ENCODE data around the gene HCK. TPM values are rescaled to one million over a fixed set of nuclear protein-coding genes. Genes with fewer than 3 reads are reported as not detected.

Gene HCK
- polyA plus RNA-seq, 2 of the 4 experiments (the other 2 are of a cell fraction) = 0.06 TPM; not detected in 1

GRCh38 chr20:32108814-32109391 is 56.9 kb downstream of the HCK start:
- WGBS (ENCODE audit: missing lambda C conversion rate) = 38% methylated on average over 5 of the region's 5 CpGs
- peak overlapping the region; percentile 93; the same call in 2 of the 3 replicates for H3K4me2 ChIP-seq
- ATAC-seq = no peak
- H3K27ac ChIP-seq = peak overlapping the region; percentile 98 to 99
- CTCF ChIA-PET = interaction anchor here (0.9 to 1.9 kb wide), 3 partner anchors 10 to 19 kb away, joined by 3 to 5 read pairs (median 4); no protein-coding TSS in a partner anchor
- TF ChIP-seq HOXB5 (CRISPR knock-in tag; IDR thresholded peaks at IDR 0.05) (no peak), HDAC2 (IDR thresholded peaks at IDR 0.05) (peak; percentile 46; the same call in 1 of the 2 replicates)
- FAIRE-seq = no peak
- H3K9me3 ChIP-seq = no peaks in the 10 kb centered on the region
- no peak for DNase-seq (ENCODE audit: low read depth in 1 of 2, low spot score in 1 of 2)
- peak overlapping the region; percentile 78; the same call in 2 of the 3 replicates for H3K4me3 ChIP-seq
- POLR2A ChIA-PET = interaction anchor here (1.0 to 1.3 kb wide), 2 partner anchors 10 to 229 kb away, joined by 3 read pairs; no protein-coding TSS in a partner anchor
- peaks cover 10% of the 10 kb centered on the region; the same call in 2 of the 3 replicates for H3K4me1 ChIP-seq

DNA sequence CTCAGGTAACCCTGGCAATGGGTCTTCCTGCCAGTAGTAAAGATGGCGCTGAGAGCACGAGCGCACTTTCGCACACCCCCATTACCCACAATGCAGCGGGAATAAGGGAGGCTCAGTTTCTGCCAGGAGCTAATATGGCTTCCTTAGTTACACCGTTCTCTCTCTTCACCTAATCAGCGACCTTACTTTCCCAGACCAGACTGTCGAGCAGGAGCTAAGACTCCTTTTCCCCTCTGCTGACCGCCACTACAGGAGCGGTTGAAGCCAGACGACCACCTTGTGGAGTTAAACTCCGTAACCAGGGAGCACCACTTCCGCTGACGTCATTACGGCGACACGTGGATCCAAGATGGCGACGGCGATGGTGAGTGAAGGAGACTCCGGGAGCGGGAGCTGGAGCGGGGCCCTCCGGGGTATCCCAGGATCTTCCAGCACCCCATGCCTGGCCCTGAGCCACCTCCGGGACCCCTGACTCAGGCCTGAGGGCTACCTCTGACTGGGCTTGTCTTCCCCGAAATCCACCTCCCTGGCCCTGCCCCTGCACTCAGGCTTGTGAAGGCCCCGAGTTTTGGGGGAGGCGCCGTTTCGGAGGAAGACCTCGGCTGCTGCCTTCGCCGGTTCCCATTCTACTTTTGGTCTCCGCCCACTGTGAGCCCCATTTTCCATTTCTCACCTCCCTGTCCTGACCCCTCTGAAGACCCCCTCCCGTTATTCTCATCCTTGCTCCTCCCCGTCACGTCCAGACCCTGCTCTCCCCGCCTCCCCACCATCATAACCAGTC is 57.5 kb downstream of the HCK start, which contains the start of gene TM9SF4:
TSS of gene TM9SF4 (plus strand) at position 323 of the 781 bp plus-strand sequence. CDS start at position 350, 27 bp downstream.
- H3K4me2 ChIP-seq = peak within 1 kb of the TSS; percentile 93
- ATAC-seq = peak; percentile 90 to 91
- H3K4me3 ChIP-seq = peak within 1 kb of the TSS; percentile 78
- WGBS (ENCODE audit: missing lambda C conversion rate) = 3% methylated on average over 35 of the region's 38 CpGs
- peaks cover 10% of the 10 kb centered on the region; the same call in 2 of the 3 replicates for H3K4me1 ChIP-seq
- FAIRE-seq = no peak
- POLR2A ChIA-PET = interaction anchor here (1.0 to 1.3 kb wide), 2 partner anchors 9 to 230 kb away, joined by 3 read pairs; no protein-coding TSS in a partner anchor
- peak within 1 kb of the TSS; percentile 98 to 99 for H3K27ac ChIP-seq
- DNase-seq (ENCODE audit: low read depth in 1 of 2, low spot score in 1 of 2) = peak; percentile 88 to 96
- no peaks in the 10 kb centered on the region for H3K9me3 ChIP-seq
- CTCF ChIA-PET = interaction anchor here (0.6 to 1.9 kb wide), 4 partner anchors 9 to 19 kb away, joined by 3 to 5 read pairs (median 4); no protein-coding TSS in a partner anchor
- no peak for TF ChIP-seq ZC3H11A (IDR thresholded peaks at IDR 0.05)
- TF ChIP-seq MAX (IDR thresholded peaks at IDR 0.05) = peak; percentile 91
- no peak for TF ChIP-seq ZSCAN20 (CRISPR knock-in tag; IDR thresholded peaks at IDR 0.05)
- no peak for TF ChIP-seq ESRRA (IDR thresholded peaks at IDR 0.05; ENCODE audit: borderline replicate concordance, low read length)
- TF ChIP-seq, protein P1, sequence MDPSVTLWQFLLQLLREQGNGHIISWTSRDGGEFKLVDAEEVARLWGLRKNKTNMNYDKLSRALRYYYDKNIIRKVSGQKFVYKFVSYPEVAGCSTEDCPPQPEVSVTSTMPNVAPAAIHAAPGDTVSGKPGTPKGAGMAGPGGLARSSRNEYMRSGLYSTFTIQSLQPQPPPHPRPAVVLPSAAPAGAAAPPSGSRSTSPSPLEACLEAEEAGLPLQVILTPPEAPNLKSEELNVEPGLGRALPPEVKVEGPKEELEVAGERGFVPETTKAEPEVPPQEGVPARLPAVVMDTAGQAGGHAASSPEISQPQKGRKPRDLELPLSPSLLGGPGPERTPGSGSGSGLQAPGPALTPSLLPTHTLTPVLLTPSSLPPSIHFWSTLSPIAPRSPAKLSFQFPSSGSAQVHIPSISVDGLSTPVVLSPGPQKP (IDR thresholded peaks at IDR 0.05; ENCODE audit: low read depth, low read length) = no peak
- TF ChIP-seq, protein P2, sequence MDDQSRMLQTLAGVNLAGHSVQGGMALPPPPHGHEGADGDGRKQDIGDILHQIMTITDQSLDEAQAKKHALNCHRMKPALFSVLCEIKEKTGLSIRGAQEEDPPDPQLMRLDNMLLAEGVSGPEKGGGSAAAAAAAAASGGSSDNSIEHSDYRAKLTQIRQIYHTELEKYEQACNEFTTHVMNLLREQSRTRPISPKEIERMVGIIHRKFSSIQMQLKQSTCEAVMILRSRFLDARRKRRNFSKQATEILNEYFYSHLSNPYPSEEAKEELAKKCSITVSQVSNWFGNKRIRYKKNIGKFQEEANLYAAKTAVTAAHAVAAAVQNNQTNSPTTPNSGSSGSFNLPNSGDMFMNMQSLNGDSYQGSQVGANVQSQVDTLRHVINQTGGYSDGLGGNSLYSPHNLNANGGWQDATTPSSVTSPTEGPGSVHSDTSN (IDR thresholded peaks at IDR 0.05) = no peak
- TF ChIP-seq CBX2 (IDR thresholded peaks at IDR 0.05; ENCODE audit: borderline replicate concordance, low read depth) = no peak
- no peak for TF ChIP-seq NR3C1 (IDR thresholded peaks at IDR 0.05)
- TF ChIP-seq BHLHE40 (IDR thresholded peaks at IDR 0.05; ENCODE audit: low read depth, low read length) = no peak
- TF ChIP-seq CHD4 (IDR thresholded peaks at IDR 0.05; ENCODE audit: borderline replicate concordance) = no peak
- TF ChIP-seq HDAC2 (IDR thresholded peaks at IDR 0.05) = no peak
- TF ChIP-seq HMGXB4 (CRISPR knock-in tag; IDR thresholded peaks at IDR 0.05; ENCODE audit: borderline replicate concordance) = peak; percentile 54; the same call in 1 of the 2 replicates
- no peak for TF ChIP-seq RARB (CRISPR knock-in tag; IDR thresholded peaks at IDR 0.05)
- no peak for TF ChIP-seq EP300 (IDR thresholded peaks at IDR 0.05)
- no peak for TF ChIP-seq CEBPB (IDR thresholded peaks at IDR 0.05)
- TF ChIP-seq ATOH8 (CRISPR knock-in tag; IDR thresholded peaks at IDR 0.05; ENCODE audit: low read depth) = no peak
- TF ChIP-seq CHD2 (IDR thresholded peaks at IDR 0.05; ENCODE audit: low read length, partially characterized antibody) = no peak
- no peak for TF ChIP-seq RNF2 (IDR thresholded peaks at IDR 0.05; ENCODE audit: borderline replicate concordance, low read depth)
- TF ChIP-seq, protein P3, sequence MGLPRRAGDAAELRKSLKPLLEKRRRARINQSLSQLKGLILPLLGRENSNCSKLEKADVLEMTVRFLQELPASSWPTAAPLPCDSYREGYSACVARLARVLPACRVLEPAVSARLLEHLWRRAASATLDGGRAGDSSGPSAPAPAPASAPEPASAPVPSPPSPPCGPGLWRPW (IDR thresholded peaks at IDR 0.05) = no peak
- 0 out of 2 replicates have a peak, but pooled peaks have one; percentile 5 for TF ChIP-seq TFCP2L1 (CRISPR knock-in tag; IDR thresholded peaks at IDR 0.05)
- TF ChIP-seq RFX5 (IDR thresholded peaks at IDR 0.05) = peak; percentile 70; the same call in 1 of the 2 replicates
- no peak for TF ChIP-seq FOXS1 (CRISPR knock-in tag; IDR thresholded peaks at IDR 0.05)
- TF ChIP-seq HOXA7 (CRISPR knock-in tag; IDR thresholded peaks at IDR 0.05) = no peak
- no peak for TF ChIP-seq ZFP36 (IDR thresholded peaks at IDR 0.05; ENCODE audit: borderline replicate concordance, partially characterized antibody)
- peak; percentile 89 for TF ChIP-seq MYC (IDR thresholded peaks at IDR 0.05; ENCODE audit: borderline replicate concordance, low read length)
- TF ChIP-seq CTCF (IDR thresholded peaks at IDR 0.05) = no peak
- TF ChIP-seq ZNF302 (CRISPR knock-in tag; IDR thresholded peaks at IDR 0.05) = no peak
